GM12865 (cell line): ENCODE data around the gene DNAJC1.

Experiments used
- DNase-seq: peaks from one replicate; pipeline ENCODE4 v3.0.0; 2010; ENCODE audit warnings: low read depth
- H3K4me3 ChIP-seq: 2 replicates; pipeline ENCODE4 v1.5.1; 2011; ENCODE audit warnings: mild to moderate bottlenecking, low read depth, low read length, control low read depth
- CTCF ChIP-seq: IDR thresholded peaks from 2 replicates; pipeline ENCODE4 v1.5.1; 2011; ENCODE audit warnings: low read length, control low read depth, low read depth, inconsistent platforms; ENCODE audit not compliant: insufficient read depth; ENCODE audit errors: missing control alignments

Gene DNAJC1

GRCh38 chr10:21737106-21737505 lies 266.4 kb downstream of the DNAJC1 start:
- DNase-seq, result no peak
- H3K4me3 ChIP-seq, result no peak overlapping the region
- TF ChIP-seq CTCF, result no peak

- DNase-seq, result no peak
- H3K4me3 ChIP-seq, result no peak overlapping the region
- TF ChIP-seq CTCF, result no peak
Observed at GRCh38 chr10:21733710-21734109, 269.8 kb downstream of the DNAJC1 start.

GRCh38 chr10:21732067-21732772 lies 271.3 kb downstream of the DNAJC1 start:
- DNase-seq, result peak; percentile 77
- TF ChIP-seq CTCF, result peak; percentile 79
- no peak overlapping the region for H3K4me3 ChIP-seq

GRCh38 chr10:21728618-21729017 lies 274.9 kb downstream of the DNAJC1 start:
- TF ChIP-seq CTCF, result no peak
- no peak overlapping the region for H3K4me3 ChIP-seq
- DNase-seq, result no peak

- TF ChIP-seq CTCF, result no peak
- no peak overlapping the region for H3K4me3 ChIP-seq
- no peak for DNase-seq
Observed at GRCh38 chr10:21727452-21728168, 275.9 kb downstream of the DNAJC1 start.

GRCh38 chr10:21726601-21727225 lies 276.8 kb downstream of the DNAJC1 start:
- TF ChIP-seq CTCF, result no peak
- no peak for DNase-seq

More at GRCh38 chr10:21726601-21727225, 276.8 kb downstream of the DNAJC1 start:
- H3K4me3 ChIP-seq, result no peak overlapping the region
